GM12872 (cell line): Measurements from ENCODE around the gene XPC.

Experiments
- CTCF ChIP-seq: IDR thresholded peaks from 3 replicates; pipeline ENCODE4 v1.5.1; 2011; ENCODE audit warnings: low read depth, mild to moderate bottlenecking, low read length, moderate library complexity; ENCODE audit not compliant: insufficient read depth

The XPC gene

GRCh38 chr3:14097616-14098391, 80.6 kb downstream of the XPC start:
- TF ChIP-seq CTCF, result no peak

GRCh38 chr3:14096742-14097141, 81.7 kb downstream of the XPC start:
- no peak for TF ChIP-seq CTCF
